GM06990 (cell line): ENCODE data around the gene NME5.
"Not testable (repeated sequence)": the region's sequence is repeated elsewhere in the genome, so short reads cannot be mapped to it uniquely, and the experiment has no call there.

Source experiments
- DNase-seq: peaks from one replicate; pipeline ENCODE4 v3.0.0-alpha.2; 2011; ENCODE audit not compliant: insufficient read length; ENCODE audit errors: extremely low read depth
- H3K27me3 ChIP-seq: replicated peaks from 2 replicates; pipeline ENCODE4 v1.6.0; 2011; ENCODE audit warnings: low read length; ENCODE audit not compliant: control insufficient read depth, insufficient read depth
- H3K36me3 ChIP-seq: 2 replicates; pipeline ENCODE4 v1.5.1; 2011; ENCODE audit warnings: low read length; ENCODE audit not compliant: control insufficient read depth, insufficient read depth
- H3K4me3 ChIP-seq: replicated peaks from 2 replicates; pipeline ENCODE4 v1.5.1; 2011; ENCODE audit warnings: low read depth, mild to moderate bottlenecking, control low read depth, low read length
- TF ChIP-seq, protein P1 (sequence below): IDR thresholded peaks from 2 replicates; pipeline ENCODE4 v1.5.1; 2011; ENCODE audit warnings: low read length, control low read depth, mild to moderate bottlenecking, inconsistent platforms; ENCODE audit not compliant: insufficient read depth, poor library complexity, severe bottlenecking

Gene NME5

DNA sequence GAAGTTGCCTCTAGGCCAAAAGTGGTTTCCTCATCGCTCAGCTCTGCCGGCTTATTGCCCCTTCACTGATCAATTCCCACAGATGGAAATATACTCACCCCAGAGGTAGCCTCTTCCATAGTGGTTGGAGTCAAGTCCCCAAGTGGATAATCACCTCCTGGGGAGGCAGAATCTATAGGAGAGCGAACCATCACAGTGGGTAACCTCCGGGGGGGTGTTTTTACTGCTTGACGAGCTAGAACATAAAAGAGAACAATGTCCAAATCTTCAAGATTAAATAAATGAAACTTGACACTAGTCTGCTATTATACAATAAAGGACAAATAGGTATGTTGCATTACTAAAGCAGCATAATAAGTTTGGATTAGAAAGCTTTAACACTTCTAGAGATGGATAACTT is 29.9 kb upstream of the NME5 start:
- Histone ChIP-seq H3K36me3 (peaks cover 32% of the 10 kb centered on the region), H3K4me3 (no peak overlapping the region), H3K27me3 (no peaks in the 10 kb centered on the region)
- DNase-seq, result no peak
- TF ChIP-seq, protein P1, sequence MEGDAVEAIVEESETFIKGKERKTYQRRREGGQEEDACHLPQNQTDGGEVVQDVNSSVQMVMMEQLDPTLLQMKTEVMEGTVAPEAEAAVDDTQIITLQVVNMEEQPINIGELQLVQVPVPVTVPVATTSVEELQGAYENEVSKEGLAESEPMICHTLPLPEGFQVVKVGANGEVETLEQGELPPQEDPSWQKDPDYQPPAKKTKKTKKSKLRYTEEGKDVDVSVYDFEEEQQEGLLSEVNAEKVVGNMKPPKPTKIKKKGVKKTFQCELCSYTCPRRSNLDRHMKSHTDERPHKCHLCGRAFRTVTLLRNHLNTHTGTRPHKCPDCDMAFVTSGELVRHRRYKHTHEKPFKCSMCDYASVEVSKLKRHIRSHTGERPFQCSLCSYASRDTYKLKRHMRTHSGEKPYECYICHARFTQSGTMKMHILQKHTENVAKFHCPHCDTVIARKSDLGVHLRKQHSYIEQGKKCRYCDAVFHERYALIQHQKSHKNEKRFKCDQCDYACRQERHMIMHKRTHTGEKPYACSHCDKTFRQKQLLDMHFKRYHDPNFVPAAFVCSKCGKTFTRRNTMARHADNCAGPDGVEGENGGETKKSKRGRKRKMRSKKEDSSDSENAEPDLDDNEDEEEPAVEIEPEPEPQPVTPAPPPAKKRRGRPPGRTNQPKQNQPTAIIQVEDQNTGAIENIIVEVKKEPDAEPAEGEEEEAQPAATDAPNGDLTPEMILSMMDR, result no peak

DNA sequence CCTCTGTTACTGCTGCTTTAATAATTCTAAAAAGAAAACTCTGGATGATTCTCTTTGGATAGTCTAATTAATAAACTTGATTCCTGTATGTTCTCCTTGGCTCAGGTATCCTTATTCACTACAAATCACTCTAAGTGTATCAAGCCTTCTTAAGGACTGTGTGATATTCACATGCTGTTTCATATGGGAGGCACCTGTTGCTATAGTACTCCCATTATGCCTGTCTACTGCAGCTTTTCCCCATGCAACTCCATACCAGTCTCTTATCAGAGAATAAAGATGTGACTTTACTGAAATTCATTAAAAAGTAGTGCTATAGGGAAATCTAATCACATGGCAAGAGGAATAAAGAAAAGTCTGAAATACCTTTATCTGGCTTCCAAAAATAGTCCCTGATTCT is 24.5 kb upstream of the NME5 start:
- no peak overlapping the region for H3K4me3 ChIP-seq
- H3K36me3 ChIP-seq, result peaks cover 40% of the 10 kb centered on the region
- TF ChIP-seq, protein P1, result no peak
- H3K27me3 ChIP-seq, result no peaks in the 10 kb centered on the region
- DNase-seq, result no peak

DNA sequence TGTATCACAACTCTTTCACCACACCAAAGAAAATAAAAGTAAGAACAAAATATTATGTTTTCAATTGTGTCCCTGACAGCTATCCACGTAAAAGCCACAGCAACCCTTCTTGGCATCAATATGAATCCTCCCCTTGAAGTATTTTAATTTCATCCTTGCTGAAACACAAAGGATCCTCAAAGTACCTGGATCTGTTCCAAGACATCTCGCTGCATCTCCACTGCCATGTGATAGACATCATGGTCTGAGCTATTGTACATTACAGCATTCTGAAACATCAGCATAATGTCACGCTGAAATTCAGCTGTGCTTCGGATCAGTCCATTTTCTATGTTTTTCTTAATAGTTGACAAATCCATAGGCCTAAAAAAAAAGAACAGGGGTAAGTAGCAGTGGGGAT is 21.5 kb upstream of the NME5 start:
- Histone ChIP-seq H3K36me3 (peaks cover 34% of the 10 kb centered on the region), H3K27me3 (no peaks in the 10 kb centered on the region), H3K4me3 (no peak overlapping the region)
- no peak for DNase-seq
- TF ChIP-seq, protein P1, result no peak

DNA sequence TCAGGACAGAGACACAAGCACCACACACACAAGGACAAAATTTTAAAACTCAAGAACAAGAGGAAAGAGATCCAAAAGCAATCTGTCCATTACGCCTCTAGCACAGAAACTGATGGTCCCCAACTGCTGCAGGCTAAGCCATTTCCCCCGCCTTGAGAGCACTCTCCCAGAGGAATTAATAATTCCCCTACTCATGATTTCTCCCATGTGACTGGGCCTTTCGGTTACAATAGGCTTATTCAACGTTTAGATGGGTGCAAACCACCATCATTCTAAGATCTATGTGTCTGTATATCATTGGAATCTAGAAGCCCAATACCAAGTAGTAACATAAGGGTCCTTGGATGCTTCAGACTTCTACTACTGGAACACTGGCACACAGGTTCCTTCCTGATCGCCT is 20.4 kb upstream of the NME5 start:
- H3K36me3 ChIP-seq, result peaks cover 27% of the 10 kb centered on the region
- DNase-seq, result no peak
- TF ChIP-seq, protein P1, result no peak
- no peaks in the 10 kb centered on the region for H3K27me3 ChIP-seq
- no peak overlapping the region for H3K4me3 ChIP-seq

DNA sequence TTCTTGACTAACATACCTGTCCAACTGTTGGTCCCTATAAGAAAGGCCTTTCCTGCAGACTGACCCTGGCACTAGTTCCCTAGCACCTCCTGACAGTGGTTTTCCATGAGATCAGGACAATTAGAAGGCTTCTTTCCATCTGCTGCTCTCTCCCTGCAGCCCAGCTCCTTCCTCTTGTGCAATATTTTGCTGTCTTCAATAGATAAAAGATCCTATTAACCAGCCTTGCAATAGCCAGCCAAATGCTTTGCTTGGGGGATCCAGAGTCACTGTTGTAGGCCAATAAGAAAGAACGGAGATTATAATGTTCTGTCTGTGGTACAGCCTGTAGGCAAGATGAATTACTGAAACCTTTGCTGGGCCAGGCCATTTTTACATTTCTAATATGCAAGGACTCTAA is 18.4 kb upstream of the NME5 start:
- Histone ChIP-seq H3K36me3 (peaks cover 16% of the 10 kb centered on the region), H3K4me3 (no peak overlapping the region), H3K27me3 (no peaks in the 10 kb centered on the region)
- TF ChIP-seq, protein P1, result no peak
- no peak for DNase-seq

DNA sequence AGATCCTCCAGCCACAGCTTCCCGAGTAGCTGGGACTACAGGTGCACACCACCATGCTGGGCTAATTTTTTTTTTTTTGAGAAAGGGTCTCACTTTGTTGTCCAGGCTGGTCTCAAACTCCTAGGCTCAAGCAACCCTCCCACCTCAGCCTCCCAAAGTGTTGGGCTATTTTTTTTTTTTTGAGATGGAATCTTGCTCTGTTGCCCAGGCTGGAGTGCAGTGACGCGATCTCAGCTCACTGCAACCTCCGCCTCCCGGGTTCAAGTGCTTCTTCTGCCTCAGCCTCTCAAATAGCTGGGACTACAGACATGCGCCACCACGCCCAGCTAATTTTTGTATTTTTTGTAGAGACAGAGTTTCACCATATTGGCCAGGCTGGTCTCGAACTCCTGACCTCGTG is 16.7 kb upstream of the NME5 start:
- peaks cover 10% of the 10 kb centered on the region for H3K36me3 ChIP-seq
- not testable (repeated sequence) for DNase-seq, H3K27me3 ChIP-seq

More for the DNA sequence above, 16.7 kb upstream of the NME5 start:
- not testable (repeated sequence) for H3K4me3 ChIP-seq
